RWPE2 (cell line): ENCODE data around the gene PHRF1.

Source experiments
- ATAC-seq: fragments of 200-7000 bp; cut with Tn5 transposase; 3 replicates; pipeline ENCODE4 v1.9.1; 2021; ENCODE audit warnings: low read depth
- DNase-seq: peaks from one replicate; pipeline ENCODE4 v3.0.0-alpha.2; 2020; ENCODE audit warnings: low spot score
- H3K27ac ChIP-seq: fragments of 450-650 bp; 2 replicates; pipeline ENCODE4 v1.5.1; 2017; ENCODE audit warnings: mild to moderate bottlenecking; ENCODE audit not compliant: poor library complexity, severe bottlenecking
- H3K27me3 ChIP-seq: fragments of 250-450 bp; sonication (Bioruptor Pico); 2 replicates; pipeline ENCODE4 v1.5.1; 2021; ENCODE audit warnings: mild to moderate bottlenecking, moderate library complexity; ENCODE audit not compliant: insufficient read depth, poor library complexity, severe bottlenecking
- H3K36me3 ChIP-seq: fragments of 250-450 bp; sonication (Bioruptor Pico); 2 replicates; pipeline ENCODE4 v1.5.1; 2020; ENCODE audit warnings: low read depth, mild to moderate bottlenecking, moderate library complexity
- H3K4me1 ChIP-seq: fragments of 250-450 bp; sonication (Bioruptor Pico); 2 replicates; pipeline ENCODE4 v1.5.1; 2021; ENCODE audit warnings: mild to moderate bottlenecking, moderate library complexity; ENCODE audit not compliant: insufficient read depth, poor library complexity, severe bottlenecking
- H3K4me3 ChIP-seq: fragments of 250-450 bp; sonication (Bioruptor Pico); 2 replicates; pipeline ENCODE4 v1.5.1; 2021; ENCODE audit warnings: mild to moderate bottlenecking, moderate library complexity; ENCODE audit not compliant: severe bottlenecking
- H3K9me3 ChIP-seq: fragments of 250-450 bp; sonication (Bioruptor Pico); 2 replicates; pipeline ENCODE4 v1.5.1; 2021; ENCODE audit warnings: mild to moderate bottlenecking, moderate library complexity; ENCODE audit not compliant: severe bottlenecking
- CTCF ChIP-seq: fragments of 450-650 bp; IDR thresholded peaks from one replicate; pipeline ENCODE4 v1.5.1; 2017; ENCODE audit warnings: mild to moderate bottlenecking, moderate library complexity; ENCODE audit not compliant: poor library complexity, severe bottlenecking

PHRF1 gene

GRCh38 chr11:545171-545570 is 31.1 kb upstream of the PHRF1 start:
- H3K27me3 ChIP-seq: no peaks in the 10 kb centered on the region
- no peaks in the 10 kb centered on the region for H3K4me1 ChIP-seq
- DNase-seq (no peak), ATAC-seq (no peak)
- no peaks in the 10 kb centered on the region for H3K36me3 ChIP-seq
- H3K4me3 ChIP-seq: no peak overlapping the region
- TF ChIP-seq CTCF: no peak
- H3K9me3 ChIP-seq: no peaks in the 10 kb centered on the region
- H3K27ac ChIP-seq: no peak overlapping the region

GRCh38 chr11:548700-549603 is 27.3 kb upstream of the PHRF1 start:
- no peaks in the 10 kb centered on the region for H3K36me3 ChIP-seq
- DNase-seq (no peak), ATAC-seq (0 out of 3 replicates have a peak, but pooled peaks have one; percentile 16)
- no peaks in the 10 kb centered on the region for H3K27me3 ChIP-seq
- TF ChIP-seq CTCF: no peak
- H3K9me3 ChIP-seq: no peaks in the 10 kb centered on the region
- H3K4me3 ChIP-seq: no peak overlapping the region
- H3K27ac ChIP-seq: no peak overlapping the region
- H3K4me1 ChIP-seq: no peaks in the 10 kb centered on the region

GRCh38 chr11:550021-550745 is 26.1 kb upstream of the PHRF1 start:
- TF ChIP-seq CTCF: no peak
- Histone ChIP-seq H3K27ac (no peak overlapping the region), H3K4me1 (no peaks in the 10 kb centered on the region), H3K4me3 (no peak overlapping the region), H3K27me3 (peaks cover 1% of the 10 kb centered on the region), H3K36me3 (no peaks in the 10 kb centered on the region), H3K9me3 (no peaks in the 10 kb centered on the region)
- no peak for DNase-seq
- no peak for ATAC-seq

- DNase-seq (no peak), ATAC-seq (no peak)
- H3K4me1 ChIP-seq: no peaks in the 10 kb centered on the region
- TF ChIP-seq CTCF: no peak
- no peaks in the 10 kb centered on the region for H3K36me3 ChIP-seq
- H3K27ac ChIP-seq: no peak overlapping the region
- no peak overlapping the region for H3K4me3 ChIP-seq
- no peaks in the 10 kb centered on the region for H3K9me3 ChIP-seq
- peaks cover 6% of the 10 kb centered on the region for H3K27me3 ChIP-seq
Measured at GRCh38 chr11:550746-551085, 25.6 kb upstream of the PHRF1 start.
